HL-60 (cell line): ENCODE data around the gene CGRRF1.

Experiments used
- DNase-seq, 2 experiments: peaks; one replicate each; pipeline ENCODE4 v3.0.0-alpha.2; 2010 to 2020; ENCODE audit warnings: low read depth in 1 of 2, low spot score in 1 of 2
- H3K27ac ChIP-seq: fragments of 250-450 bp; sonication (Bioruptor Pico); replicated peaks from 2 replicates; pipeline ENCODE4 v1.5.1; 2020; ENCODE audit warnings: mild to moderate bottlenecking, moderate library complexity
- H3K27me3 ChIP-seq: fragments of 250-450 bp; sonication (Bioruptor Pico); 2 replicates; pipeline ENCODE4 v1.5.1; 2021; ENCODE audit warnings: mild to moderate bottlenecking, moderate library complexity; ENCODE audit not compliant: insufficient read depth, poor library complexity, severe bottlenecking
- H3K4me3 ChIP-seq: replicated peaks from 2 replicates; pipeline ENCODE4 v1.5.1; 2011; ENCODE audit warnings: mild to moderate bottlenecking, control low read depth, low read length; ENCODE audit not compliant: insufficient read depth
- GABPA ChIP-seq: IDR thresholded peaks from 2 replicates; pipeline ENCODE4 v1.6.1; 2012; ENCODE audit warnings: low read depth
- POLR2AphosphoS5 ChIP-seq: IDR thresholded peaks from 2 replicates; pipeline ENCODE4 v1.6.1; 2012; ENCODE audit warnings: low read depth
- SPI1 ChIP-seq: IDR thresholded peaks from 2 replicates; pipeline ENCODE4 v1.6.1; 2012; ENCODE audit warnings: low read depth, mild to moderate bottlenecking, borderline replicate concordance
- TF ChIP-seq, protein P1 (sequence below): IDR thresholded peaks from one replicate; pipeline ENCODE4 v1.5.1; 2011; ENCODE audit warnings: low read length, control low read depth, inconsistent platforms; ENCODE audit not compliant: insufficient read depth
- TF ChIP-seq, protein P2 (sequence below): IDR thresholded peaks from 2 replicates; pipeline ENCODE4 v1.6.1; 2012; ENCODE audit warnings: low read depth; ENCODE audit not compliant: insufficient replicate concordance

Gene CGRRF1

DNA sequence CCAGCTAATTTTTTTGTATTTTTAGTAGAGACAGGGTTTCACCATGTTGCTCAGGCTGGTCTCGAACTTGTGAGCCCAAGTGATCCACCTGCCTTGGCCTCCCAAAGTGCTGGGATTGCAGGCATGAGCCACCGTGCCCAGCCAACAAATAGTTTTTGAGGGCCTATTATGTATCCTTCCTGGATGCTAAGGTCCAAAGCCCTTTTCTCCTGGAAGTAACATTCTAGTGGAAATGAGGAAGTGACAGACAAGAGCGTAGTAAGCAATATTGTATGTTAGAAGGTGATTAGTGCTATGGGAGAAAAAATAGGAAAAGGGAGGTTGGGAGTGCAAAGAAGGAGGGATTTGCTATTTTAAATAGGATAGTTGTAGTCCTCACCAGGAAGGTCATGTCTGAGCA lies 9.0 kb upstream of the CGRRF1 start:
- no peak for DNase-seq
- H3K27ac ChIP-seq, result no peak overlapping the region
- H3K4me3 ChIP-seq, result no peak overlapping the region
- H3K27me3 ChIP-seq, result no peaks in the 10 kb centered on the region
- TF ChIP-seq GABPA (no peak), SPI1 (peak; percentile 92)

- TF ChIP-seq SPI1 (no peak), GABPA (no peak), POLR2AphosphoS5 (no peak)
- TF ChIP-seq, protein P1, sequence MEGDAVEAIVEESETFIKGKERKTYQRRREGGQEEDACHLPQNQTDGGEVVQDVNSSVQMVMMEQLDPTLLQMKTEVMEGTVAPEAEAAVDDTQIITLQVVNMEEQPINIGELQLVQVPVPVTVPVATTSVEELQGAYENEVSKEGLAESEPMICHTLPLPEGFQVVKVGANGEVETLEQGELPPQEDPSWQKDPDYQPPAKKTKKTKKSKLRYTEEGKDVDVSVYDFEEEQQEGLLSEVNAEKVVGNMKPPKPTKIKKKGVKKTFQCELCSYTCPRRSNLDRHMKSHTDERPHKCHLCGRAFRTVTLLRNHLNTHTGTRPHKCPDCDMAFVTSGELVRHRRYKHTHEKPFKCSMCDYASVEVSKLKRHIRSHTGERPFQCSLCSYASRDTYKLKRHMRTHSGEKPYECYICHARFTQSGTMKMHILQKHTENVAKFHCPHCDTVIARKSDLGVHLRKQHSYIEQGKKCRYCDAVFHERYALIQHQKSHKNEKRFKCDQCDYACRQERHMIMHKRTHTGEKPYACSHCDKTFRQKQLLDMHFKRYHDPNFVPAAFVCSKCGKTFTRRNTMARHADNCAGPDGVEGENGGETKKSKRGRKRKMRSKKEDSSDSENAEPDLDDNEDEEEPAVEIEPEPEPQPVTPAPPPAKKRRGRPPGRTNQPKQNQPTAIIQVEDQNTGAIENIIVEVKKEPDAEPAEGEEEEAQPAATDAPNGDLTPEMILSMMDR, result no peak
- TF ChIP-seq, protein P2, sequence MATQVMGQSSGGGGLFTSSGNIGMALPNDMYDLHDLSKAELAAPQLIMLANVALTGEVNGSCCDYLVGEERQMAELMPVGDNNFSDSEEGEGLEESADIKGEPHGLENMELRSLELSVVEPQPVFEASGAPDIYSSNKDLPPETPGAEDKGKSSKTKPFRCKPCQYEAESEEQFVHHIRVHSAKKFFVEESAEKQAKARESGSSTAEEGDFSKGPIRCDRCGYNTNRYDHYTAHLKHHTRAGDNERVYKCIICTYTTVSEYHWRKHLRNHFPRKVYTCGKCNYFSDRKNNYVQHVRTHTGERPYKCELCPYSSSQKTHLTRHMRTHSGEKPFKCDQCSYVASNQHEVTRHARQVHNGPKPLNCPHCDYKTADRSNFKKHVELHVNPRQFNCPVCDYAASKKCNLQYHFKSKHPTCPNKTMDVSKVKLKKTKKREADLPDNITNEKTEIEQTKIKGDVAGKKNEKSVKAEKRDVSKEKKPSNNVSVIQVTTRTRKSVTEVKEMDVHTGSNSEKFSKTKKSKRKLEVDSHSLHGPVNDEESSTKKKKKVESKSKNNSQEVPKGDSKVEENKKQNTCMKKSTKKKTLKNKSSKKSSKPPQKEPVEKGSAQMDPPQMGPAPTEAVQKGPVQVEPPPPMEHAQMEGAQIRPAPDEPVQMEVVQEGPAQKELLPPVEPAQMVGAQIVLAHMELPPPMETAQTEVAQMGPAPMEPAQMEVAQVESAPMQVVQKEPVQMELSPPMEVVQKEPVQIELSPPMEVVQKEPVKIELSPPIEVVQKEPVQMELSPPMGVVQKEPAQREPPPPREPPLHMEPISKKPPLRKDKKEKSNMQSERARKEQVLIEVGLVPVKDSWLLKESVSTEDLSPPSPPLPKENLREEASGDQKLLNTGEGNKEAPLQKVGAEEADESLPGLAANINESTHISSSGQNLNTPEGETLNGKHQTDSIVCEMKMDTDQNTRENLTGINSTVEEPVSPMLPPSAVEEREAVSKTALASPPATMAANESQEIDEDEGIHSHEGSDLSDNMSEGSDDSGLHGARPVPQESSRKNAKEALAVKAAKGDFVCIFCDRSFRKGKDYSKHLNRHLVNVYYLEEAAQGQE, result no peak
- H3K27me3 ChIP-seq, result no peaks in the 10 kb centered on the region
- no peak for DNase-seq
- no peak overlapping the region for H3K4me3 ChIP-seq
- no peak overlapping the region for H3K27ac ChIP-seq
Measured at GRCh38 chr14:54501480-54501879, 8.2 kb upstream of the CGRRF1 start.

DNA sequence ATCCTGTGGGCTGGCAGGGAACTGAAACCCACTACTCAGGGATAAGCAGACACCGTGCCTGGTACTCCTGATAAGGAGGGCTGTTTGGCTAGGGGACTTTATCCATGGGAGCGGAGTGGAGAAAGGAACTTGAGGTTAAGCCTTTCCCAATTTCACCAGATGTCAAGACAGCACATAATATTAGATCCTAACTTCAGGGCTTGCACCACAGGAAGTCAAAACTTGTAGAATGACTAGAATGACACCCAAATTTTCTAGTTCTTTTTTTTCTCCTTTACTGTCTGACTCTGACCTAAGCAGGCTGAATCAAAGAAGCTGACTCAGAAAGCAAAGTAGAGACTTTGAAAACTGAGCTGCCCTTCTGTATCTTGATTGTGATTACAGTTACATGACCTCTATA lies 7.1 kb upstream of the CGRRF1 start:
- peak in 1 of 2 experiments; percentile 41 for DNase-seq
- no peaks in the 10 kb centered on the region for H3K27me3 ChIP-seq

DNA sequence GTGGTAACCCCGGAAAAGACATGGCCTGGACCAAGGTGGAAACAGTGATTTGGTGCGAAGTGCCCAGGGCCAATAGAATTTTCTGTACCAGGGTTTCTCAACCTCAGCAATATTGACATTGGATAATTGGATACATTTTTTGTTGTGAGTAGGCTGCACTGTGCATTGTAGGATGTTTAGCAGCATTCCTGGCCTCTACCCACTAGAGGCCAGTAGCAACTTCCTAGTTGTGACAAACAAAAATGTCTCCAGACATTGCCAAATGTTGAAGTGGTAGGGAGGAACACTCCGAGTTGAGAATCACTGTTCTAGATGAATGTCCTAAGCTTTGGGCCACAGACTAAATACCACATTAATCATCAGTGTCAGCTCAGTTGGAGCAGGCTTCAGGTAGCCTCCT lies 6.2 kb upstream of the CGRRF1 start:
- Histone ChIP-seq H3K27me3 (no peaks in the 10 kb centered on the region), H3K4me3 (no peak overlapping the region), H3K27ac (no peak overlapping the region)
- peak in 1 of 2 experiments; percentile 41 for DNase-seq
- TF ChIP-seq, protein P2, result no peak
- TF ChIP-seq, protein P1, result no peak
- no peak for TF ChIP-seq SPI1
- TF ChIP-seq GABPA, result no peak
- TF ChIP-seq POLR2AphosphoS5, result no peak

More for the DNA sequence above, 7.1 kb upstream of the CGRRF1 start:
- no peak for TF ChIP-seq GABPA
- TF ChIP-seq, protein P1, result no peak
- TF ChIP-seq SPI1, result peak; percentile 7; the same call in 1 of the 2 replicates
- no peak for TF ChIP-seq POLR2AphosphoS5
- TF ChIP-seq, protein P2, result no peak
- Histone ChIP-seq H3K4me3 (no peak overlapping the region), H3K27ac (peak overlapping the region; percentile 20; the same call in 1 of the 2 replicates)
